NB4 (cell line): Measurements from ENCODE around the gene AKAP5.

ENCODE experiments used
- DNase-seq: peaks from one replicate; pipeline ENCODE4 v3.0.0; 2010; ENCODE audit warnings: low read depth
- H3K4me3 ChIP-seq: one replicate; pipeline ENCODE4 v1.5.1; 2011; ENCODE audit warnings: mild to moderate bottlenecking, low read depth, low read length, moderate library complexity
- MYC ChIP-seq: IDR thresholded peaks from 2 replicates; pipeline ENCODE4 v1.6.1; 2011; ENCODE audit warnings: low read depth, low read length
- POLR2A ChIP-seq: IDR thresholded peaks from 2 replicates; pipeline ENCODE4 v1.6.1; 2011; ENCODE audit warnings: mild to moderate bottlenecking; ENCODE audit not compliant: insufficient read length; ENCODE audit errors: extremely low read depth
- TF ChIP-seq, protein P1 (sequence below): IDR thresholded peaks from one replicate; pipeline ENCODE4 v1.5.1; 2012; ENCODE audit warnings: low read depth, low read length
- TF ChIP-seq, protein P2 (sequence below): IDR thresholded peaks from 2 replicates; pipeline ENCODE4 v1.6.1; 2011; ENCODE audit warnings: low read depth, low read length

Gene AKAP5

DNA sequence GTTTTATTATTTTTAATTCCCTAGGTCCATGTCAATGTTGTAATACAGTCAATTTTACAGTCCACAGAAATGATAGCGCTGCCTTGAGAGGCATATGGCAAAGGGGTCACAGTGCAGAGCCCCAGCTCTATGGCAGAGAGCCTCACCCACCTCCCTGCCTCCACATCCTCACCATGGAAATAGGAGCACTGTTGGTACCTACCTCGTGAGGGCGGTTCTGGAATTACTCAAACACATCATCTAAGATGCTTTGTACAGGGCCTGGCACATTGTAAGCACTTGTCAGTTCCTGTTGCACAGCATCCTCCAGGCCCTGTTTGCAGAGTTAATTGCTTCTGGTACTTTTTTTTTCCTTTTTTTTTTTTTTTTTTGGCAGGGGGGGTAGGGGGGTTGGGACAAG is 4.1 kb upstream of the AKAP5 start:
- no peak for DNase-seq
- TF ChIP-seq, protein P1, sequence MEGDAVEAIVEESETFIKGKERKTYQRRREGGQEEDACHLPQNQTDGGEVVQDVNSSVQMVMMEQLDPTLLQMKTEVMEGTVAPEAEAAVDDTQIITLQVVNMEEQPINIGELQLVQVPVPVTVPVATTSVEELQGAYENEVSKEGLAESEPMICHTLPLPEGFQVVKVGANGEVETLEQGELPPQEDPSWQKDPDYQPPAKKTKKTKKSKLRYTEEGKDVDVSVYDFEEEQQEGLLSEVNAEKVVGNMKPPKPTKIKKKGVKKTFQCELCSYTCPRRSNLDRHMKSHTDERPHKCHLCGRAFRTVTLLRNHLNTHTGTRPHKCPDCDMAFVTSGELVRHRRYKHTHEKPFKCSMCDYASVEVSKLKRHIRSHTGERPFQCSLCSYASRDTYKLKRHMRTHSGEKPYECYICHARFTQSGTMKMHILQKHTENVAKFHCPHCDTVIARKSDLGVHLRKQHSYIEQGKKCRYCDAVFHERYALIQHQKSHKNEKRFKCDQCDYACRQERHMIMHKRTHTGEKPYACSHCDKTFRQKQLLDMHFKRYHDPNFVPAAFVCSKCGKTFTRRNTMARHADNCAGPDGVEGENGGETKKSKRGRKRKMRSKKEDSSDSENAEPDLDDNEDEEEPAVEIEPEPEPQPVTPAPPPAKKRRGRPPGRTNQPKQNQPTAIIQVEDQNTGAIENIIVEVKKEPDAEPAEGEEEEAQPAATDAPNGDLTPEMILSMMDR: no peak
- TF ChIP-seq, protein P2, sequence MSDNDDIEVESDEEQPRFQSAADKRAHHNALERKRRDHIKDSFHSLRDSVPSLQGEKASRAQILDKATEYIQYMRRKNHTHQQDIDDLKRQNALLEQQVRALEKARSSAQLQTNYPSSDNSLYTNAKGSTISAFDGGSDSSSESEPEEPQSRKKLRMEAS: no peak
- no peak for TF ChIP-seq MYC
- TF ChIP-seq POLR2A: no peak
- H3K4me3 ChIP-seq: no peak overlapping the region

DNA sequence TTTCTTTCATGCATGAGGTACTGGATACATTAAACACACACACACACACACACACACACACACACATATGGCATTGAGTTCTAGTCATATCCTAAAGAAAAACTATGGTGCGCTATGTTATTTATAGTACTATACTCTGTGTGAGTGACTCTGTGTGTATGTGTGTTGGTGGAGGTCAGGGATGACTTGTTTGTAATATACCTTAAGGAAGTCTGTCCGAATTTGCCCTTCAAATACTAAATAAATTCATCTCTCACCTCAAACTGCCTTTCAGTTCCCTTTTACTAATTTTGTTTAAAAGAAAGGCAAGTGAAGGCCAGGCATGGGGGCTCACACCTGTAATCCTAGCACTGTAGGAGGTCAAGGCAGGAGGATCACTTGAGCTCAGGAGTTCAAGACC is 2.1 kb upstream of the AKAP5 start:
- DNase-seq: no peak
- H3K4me3 ChIP-seq: no peak overlapping the region
- TF ChIP-seq, protein P2: no peak
- TF ChIP-seq POLR2A (no peak), MYC (no peak)
- TF ChIP-seq, protein P1: no peak

DNA sequence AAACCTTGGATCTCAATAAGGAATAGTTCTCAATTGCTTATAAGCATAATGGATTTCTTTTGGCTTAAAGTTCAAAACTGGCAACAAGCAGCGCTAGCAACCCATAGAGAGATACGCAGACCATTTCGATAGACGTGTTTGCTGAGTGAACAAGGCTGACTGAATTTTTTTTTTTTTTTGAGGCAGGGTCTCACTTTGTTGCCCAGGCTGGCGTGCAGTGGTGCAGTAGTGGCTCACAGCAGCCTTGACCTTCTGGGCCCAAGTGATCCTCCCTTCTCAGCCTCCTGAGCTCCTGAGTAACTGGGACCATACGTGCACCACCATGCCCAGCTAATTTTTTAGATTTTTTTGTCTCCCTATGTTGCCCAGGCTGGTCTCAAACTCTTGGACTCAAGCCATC is 1.4 kb upstream of the AKAP5 start:
- DNase-seq: no peak
- TF ChIP-seq, protein P2: no peak
- TF ChIP-seq POLR2A (no peak), MYC (no peak)
- TF ChIP-seq, protein P1: no peak
- H3K4me3 ChIP-seq: no peak overlapping the region

DNA sequence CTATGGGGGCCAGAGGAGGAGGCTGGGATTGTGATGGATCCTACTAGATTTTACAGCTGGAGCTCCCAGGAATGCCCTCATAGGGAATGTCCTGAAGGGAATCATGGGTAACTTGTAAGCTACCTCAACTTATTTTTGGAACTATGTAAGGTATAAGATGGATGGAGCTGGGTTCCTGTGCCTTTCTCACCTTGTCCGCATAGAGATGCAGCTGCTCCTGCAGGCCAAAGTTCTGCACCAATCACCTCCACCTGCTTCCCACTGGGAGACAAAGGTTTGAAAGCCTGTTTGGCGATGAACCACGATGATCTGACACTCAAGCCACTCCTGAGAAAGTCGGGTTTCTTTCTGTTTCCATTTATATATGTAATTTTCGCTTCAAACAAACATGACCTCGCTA is 648 bp upstream of the AKAP5 start:
- DNase-seq: no peak
- peak overlapping the region; percentile 34 for H3K4me3 ChIP-seq
- TF ChIP-seq MYC (no peak), POLR2A (no peak)
- TF ChIP-seq, protein P2: no peak
- TF ChIP-seq, protein P1: no peak

GRCh38 chr14:64465831-64466554 is 694 bp downstream of the AKAP5 start:
- peak; percentile 25 for DNase-seq
- TF ChIP-seq POLR2A: no peak
- TF ChIP-seq, protein P1: no peak
- TF ChIP-seq, protein P2: no peak
- no peak for TF ChIP-seq MYC
- peak overlapping the region; percentile 53 for H3K4me3 ChIP-seq
